B cell (primary cell): Measurements from ENCODE around the gene NRN1. TPM values are rescaled to one million over a fixed set of nuclear protein-coding genes. Genes with fewer than 3 reads are reported as not detected.

Experiments used
- ATAC-seq: fragments of 200-7000 bp; cut with Tn5 transposase; one replicate; pipeline ENCODE4 v1.10.0; 2021; ENCODE audit warnings: low read depth, mild to moderate bottlenecking, moderate number of reproducible peaks, moderate library complexity
- CTCF ChIA-PET: fragments of 350-600 bp; sonication (Branson Sonifier 250); formaldehyde crosslinking; loops from one replicate; lab custom pipeline; 2021; ENCODE audit warnings: antibody characterized with exemption, inconsistent platforms; lab: Charles Lee
- POLR2A ChIA-PET: fragments of 350-600 bp; sonication (Branson Sonifier 250); formaldehyde crosslinking; loops from one replicate; lab custom pipeline; 2021; ENCODE audit warnings: antibody characterized with exemption; lab: Charles Lee
- DNase-seq: peaks from one replicate; pipeline ENCODE4 v3.0.0; 2013
- H2AFZ ChIP-seq: 2 replicates; pipeline ENCODE4 v1.6.1; 2012; ENCODE audit warnings: mild to moderate bottlenecking, low read depth, low read length; ENCODE audit not compliant: insufficient read depth, poor library complexity, severe bottlenecking
- H3K27ac ChIP-seq, 2 donors: 1 replicate in 1 of 2; 2 replicates in 1 of 2; pipeline ENCODE4 v1.5.1; 2012 to 2013; ENCODE audit warnings: low read length in 2 of 2, mild to moderate bottlenecking in 2 of 2, moderate library complexity in 1 of 2
- H3K27me3 ChIP-seq, 4 experiments: fragments of 200-600 bp in 1 of 4; sonication (generic) in 1 of 4; replicated peaks in 1 of 4; 1 replicate in 2 of 4; 2 replicates in 2 of 4; pipeline versions ENCODE4 v1.6.1 to v1.7.0; 2013 to 2016; ENCODE audit warnings: low read length in 3 of 4, mild to moderate bottlenecking in 2 of 4, mixed read lengths in 1 of 4, moderate library complexity in 1 of 4; ENCODE audit not compliant: insufficient read depth in 4 of 4, control insufficient read depth in 3 of 4; ENCODE audit errors: control extremely low read depth in 1 of 4
- H3K36me3 ChIP-seq, 2 experiments: replicated peaks in 1 of 2; 1 replicate in 1 of 2; 2 replicates in 1 of 2; pipeline versions ENCODE4 v1.6.1 to v1.7.1; 2013; ENCODE audit warnings: low read length in 1 of 2; ENCODE audit not compliant: insufficient read depth in 2 of 2, control insufficient read depth in 1 of 2; ENCODE audit errors: control extremely low read depth in 1 of 2, extremely low read depth in 1 of 2
- H3K4me1 ChIP-seq, 2 donors: fragments of 200-600 bp in 1 of 2; sonication (generic) in 1 of 2; 1 replicate in 1 of 2; 2 replicates in 1 of 2; pipeline versions ENCODE4 v1.5.1 to v1.6.1; 2013 to 2017; ENCODE audit warnings: low read length in 2 of 2; ENCODE audit not compliant: control insufficient read depth in 2 of 2, insufficient read depth in 2 of 2
- H3K4me2 ChIP-seq: replicated peaks from 2 replicates; pipeline ENCODE3; 2012; ENCODE audit warnings: mild to moderate bottlenecking, low read depth, low read length; ENCODE audit not compliant: poor library complexity, severe bottlenecking
- H3K4me3 ChIP-seq, 5 experiments: fragments of 200-600 bp in 1 of 5; sonication (generic) in 1 of 5; 1 replicate in 3 of 5; 2 replicates in 2 of 5; pipeline versions ENCODE4 v1.5.1 to v1.7.0; 2011 to 2016; ENCODE audit warnings: low read length in 4 of 5, mild to moderate bottlenecking in 4 of 5, low read depth in 2 of 5, control low read depth in 1 of 5, moderate library complexity in 1 of 5; ENCODE audit not compliant: insufficient read depth in 1 of 5; ENCODE audit errors: control extremely low read depth in 1 of 5, extremely low read depth in 1 of 5
- H3K79me2 ChIP-seq: fragments of 200-600 bp; sonication (generic); one replicate; pipeline ENCODE4 v1.6.0; 2016; ENCODE audit warnings: low read length; ENCODE audit not compliant: control insufficient read depth, insufficient read depth
- H3K9ac ChIP-seq: fragments of 200-600 bp; sonication (generic); 2 replicates; pipeline ENCODE4 v1.6.1; 2017; ENCODE audit warnings: mild to moderate bottlenecking, low read length, moderate library complexity
- H3K9me3 ChIP-seq, 3 donors: one replicate each; pipeline versions ENCODE4 v1.6.1 to v1.7.1; 2013; ENCODE audit warnings: low read length in 2 of 3; ENCODE audit not compliant: control insufficient read depth in 2 of 3, insufficient read depth in 1 of 3; ENCODE audit errors: control extremely low read depth in 1 of 3
- H4K20me1 ChIP-seq: 2 replicates; pipeline ENCODE4 v1.6.0; 2012; ENCODE audit warnings: mild to moderate bottlenecking, low read length; ENCODE audit not compliant: insufficient read depth, control insufficient read depth, poor library complexity, severe bottlenecking
- H3K27ac Mint-ChIP-seq: one replicate; pipeline ENCODE4 v1.8.0; 2021; ENCODE audit warnings: mixed read lengths
- H3K27me3 Mint-ChIP-seq: one replicate; pipeline ENCODE4 v1.8.0; 2021; ENCODE audit warnings: mixed read lengths
- H3K4me1 Mint-ChIP-seq: one replicate; pipeline ENCODE4 v1.8.0; 2021; ENCODE audit warnings: mixed read lengths
- H3K4me3 Mint-ChIP-seq: one replicate; pipeline ENCODE4 v1.8.0; 2021; ENCODE audit warnings: mixed read lengths
- H3K9me3 Mint-ChIP-seq: one replicate; pipeline ENCODE4 v1.8.0; 2022; ENCODE audit warnings: mixed read lengths; ENCODE audit not compliant: insufficient read depth
- EZH2 ChIP-seq: IDR thresholded peaks from 2 replicates; pipeline ENCODE4 v1.6.1; 2012; ENCODE audit warnings: borderline replicate concordance, low read depth, mild to moderate bottlenecking, moderate library complexity, low read length; ENCODE audit not compliant: insufficient read depth, poor library complexity, severe bottlenecking
- WGBS: methylation state at CpG from one replicate; pipeline ENCODE4 v1.1.5; 2013; ENCODE audit warnings: missing lambda C conversion rate; ENCODE audit not compliant: insufficient coverage; 5-methylcytosine and 5-hydroxymethylcytosine counted together
- intact Hi-C: fragments of 100-400 bp; cut with micrococcal nuclease; formaldehyde crosslinking; loops from one replicate; pipeline ENCODE4 v1.10.0; 2022
- polyA plus RNA-seq: library from polyadenylated mRNA; depleted of rRNA; stranded (reverse); fragments of >200 nt; gene quantifications from 2 replicates; pipeline ENCODE4 v1.2.3, GENCODE V29; 2012
- total RNA-seq, 2 donors: library from RNA; stranded (reverse); fragments of 120-200 nt in 1 of 2; gene quantifications; 1 replicate in 1 of 2; 2 replicates in 1 of 2; pipeline versions ENCODE4 v1.2.3 to v1.2.4, GENCODE V29; 2013 to 2022
- TF ChIP-seq, protein P1 (sequence below): fragments of 200-600 bp; IDR thresholded peaks from one replicate; pipeline ENCODE4 v1.8.0; 2022; ENCODE audit warnings: antibody characterized with exemption, mild to moderate bottlenecking

The NRN1 gene
- total and polyA plus RNA-seq, 2 donors (not counting 1 experiment from before 2014, with no cell fraction given) = 0.51 TPM; not detected in 1

DNA sequence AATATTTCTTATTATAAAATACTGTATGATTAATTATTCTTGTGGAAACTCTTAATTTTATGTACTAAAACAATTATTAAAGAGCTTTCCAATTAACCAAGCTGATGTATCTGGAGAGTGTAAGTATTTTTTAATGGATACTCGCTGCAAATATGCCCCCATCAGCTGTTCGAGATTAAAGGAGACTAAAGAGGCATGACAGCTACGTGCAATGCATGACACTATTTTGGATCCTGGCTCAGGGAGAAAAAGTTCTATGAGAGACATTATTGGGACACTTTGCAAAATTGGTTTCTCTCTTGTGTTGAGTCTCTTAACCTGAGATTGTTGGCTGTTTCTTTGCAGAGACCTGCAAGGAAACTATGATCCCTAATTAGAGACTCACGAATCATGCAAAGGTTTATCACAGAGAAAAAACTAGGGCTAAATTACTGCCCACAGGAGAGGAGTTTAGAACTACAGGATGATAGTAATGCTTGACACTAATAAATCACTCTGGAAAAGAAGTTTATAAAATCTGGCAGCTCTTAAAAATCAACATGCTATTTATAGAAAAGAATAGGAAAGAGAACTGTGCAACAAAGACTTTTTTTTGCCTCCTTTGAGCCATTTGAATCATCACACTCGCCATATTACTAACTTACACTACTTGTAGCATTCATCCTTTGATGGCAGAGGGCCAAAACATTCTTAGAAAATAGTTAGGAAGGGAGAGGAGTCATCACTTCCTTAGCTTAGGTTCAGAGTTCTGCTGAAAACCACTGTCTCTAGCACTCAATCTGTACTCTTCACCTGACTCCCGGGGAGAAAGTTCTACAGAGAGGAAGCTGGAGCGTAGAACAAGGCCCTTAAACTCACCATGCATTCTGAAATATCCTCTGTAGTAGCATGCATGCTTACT lies 25.3 kb downstream of the NRN1 start:
- H3K27ac Mint-ChIP-seq = no peak overlapping the region
- H3K79me2 ChIP-seq = no peaks in the 10 kb centered on the region
- TF ChIP-seq, protein P1, sequence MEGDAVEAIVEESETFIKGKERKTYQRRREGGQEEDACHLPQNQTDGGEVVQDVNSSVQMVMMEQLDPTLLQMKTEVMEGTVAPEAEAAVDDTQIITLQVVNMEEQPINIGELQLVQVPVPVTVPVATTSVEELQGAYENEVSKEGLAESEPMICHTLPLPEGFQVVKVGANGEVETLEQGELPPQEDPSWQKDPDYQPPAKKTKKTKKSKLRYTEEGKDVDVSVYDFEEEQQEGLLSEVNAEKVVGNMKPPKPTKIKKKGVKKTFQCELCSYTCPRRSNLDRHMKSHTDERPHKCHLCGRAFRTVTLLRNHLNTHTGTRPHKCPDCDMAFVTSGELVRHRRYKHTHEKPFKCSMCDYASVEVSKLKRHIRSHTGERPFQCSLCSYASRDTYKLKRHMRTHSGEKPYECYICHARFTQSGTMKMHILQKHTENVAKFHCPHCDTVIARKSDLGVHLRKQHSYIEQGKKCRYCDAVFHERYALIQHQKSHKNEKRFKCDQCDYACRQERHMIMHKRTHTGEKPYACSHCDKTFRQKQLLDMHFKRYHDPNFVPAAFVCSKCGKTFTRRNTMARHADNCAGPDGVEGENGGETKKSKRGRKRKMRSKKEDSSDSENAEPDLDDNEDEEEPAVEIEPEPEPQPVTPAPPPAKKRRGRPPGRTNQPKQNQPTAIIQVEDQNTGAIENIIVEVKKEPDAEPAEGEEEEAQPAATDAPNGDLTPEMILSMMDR = no peak
- TF ChIP-seq EZH2 = no peak
- H3K9me3 Mint-ChIP-seq = no peaks in the 10 kb centered on the region
- intact Hi-C loops = no loop called here
- no peaks in the 10 kb centered on the region for H4K20me1 ChIP-seq
- no peak for DNase-seq
- no peak overlapping the region for H3K4me3 ChIP-seq
- no peaks in the 10 kb centered on the region for H3K4me1 ChIP-seq
- WGBS = 100% methylated on average over 3 of the region's 7 CpGs
- no peak overlapping the region for H2AFZ ChIP-seq
- CTCF ChIA-PET = interaction anchor here (0.7 kb wide), 1 partner anchor 510 kb away, joined by 3 read pairs; no protein-coding TSS in a partner anchor
- H3K9ac ChIP-seq = no peak overlapping the region
- POLR2A ChIA-PET = no interaction called here
- no peak overlapping the region for H3K27ac ChIP-seq
- no peaks in the 10 kb centered on the region for H3K9me3 ChIP-seq
- H3K4me3 Mint-ChIP-seq = no peak overlapping the region
- H3K27me3 Mint-ChIP-seq = peaks cover 27% of the 10 kb centered on the region
- H3K27me3 ChIP-seq = peaks cover 0 to 7% (median 2%) of the 10 kb centered on the region in 4 experiments
- H3K36me3 ChIP-seq = no peaks in the 10 kb centered on the region
- no peak overlapping the region for H3K4me2 ChIP-seq
- no peaks in the 10 kb centered on the region for H3K4me1 Mint-ChIP-seq
- ATAC-seq = no peak
